Esophagus (tissue), 2 donors: ENCODE results near the gene ATL3. TPM values are rescaled to one million over a fixed set of nuclear protein-coding genes. Genes with fewer than 3 reads are reported as not detected.
A peak's percentile ranks its signal among the peaks of the same experiment; 100 is the strongest.
"Not testable (repeated sequence)": the region's sequence is repeated elsewhere in the genome, so short reads cannot be mapped to it uniquely, and the experiment has no call there.

ENCODE experiments used
- H3K27ac ChIP-seq, 2 donors: one replicate each; pipeline ENCODE4 v1.5.1; 2013; ENCODE audit warnings: low read depth in 2 of 2, mild to moderate bottlenecking in 2 of 2, inconsistent platforms in 1 of 2, low read length in 1 of 2, moderate library complexity in 1 of 2
- H3K27me3 ChIP-seq, 2 donors: one replicate each; pipeline ENCODE4 v1.6.1; 2013; ENCODE audit warnings: low read length in 2 of 2, control low read depth in 1 of 2, mild to moderate bottlenecking in 1 of 2; ENCODE audit not compliant: insufficient read depth in 2 of 2, control insufficient read depth in 1 of 2
- H3K36me3 ChIP-seq, 2 donors: one replicate each; pipeline ENCODE4 v1.6.1; 2013; ENCODE audit warnings: low read length in 1 of 2; ENCODE audit not compliant: control insufficient read depth in 2 of 2, insufficient read depth in 2 of 2
- H3K4me1 ChIP-seq, 2 donors: one replicate each; pipeline ENCODE4 v1.6.1; 2013; ENCODE audit warnings: low read length in 1 of 2; ENCODE audit not compliant: control insufficient read depth in 2 of 2, insufficient read depth in 2 of 2
- H3K4me3 ChIP-seq, 2 donors: one replicate each; pipeline ENCODE4 v1.5.1; 2013; ENCODE audit warnings: low read length in 2 of 2, mild to moderate bottlenecking in 2 of 2, low read depth in 1 of 2, moderate library complexity in 1 of 2
- H3K9me3 ChIP-seq, 2 donors: one replicate each; pipeline ENCODE4 v1.6.1; 2013; ENCODE audit warnings: mild to moderate bottlenecking in 2 of 2, low read depth in 1 of 2, low read length in 1 of 2, moderate library complexity in 1 of 2; ENCODE audit not compliant: control insufficient read depth in 2 of 2, insufficient read depth in 1 of 2
- WGBS, 2 donors: extraction: QIAGEN DNeasy Blood & Tissue Kit; methylation state at CpG; one replicate each; pipeline ENCODE4 v1.1.7; 2013; 5-methylcytosine and 5-hydroxymethylcytosine counted together
- polyA plus RNA-seq, 2 donors: library from polyadenylated mRNA; stranded (reverse); fragments of 200-250 nt; gene quantifications; one replicate each; pipeline ENCODE4 v1.2.3, GENCODE V29; 2013
- donor health status: healthy with polysubstance abuse.
- donor health status: Bipolar disorder and iron deficiency.

ATL3 gene
- polyA plus RNA-seq, 2 donors, result 13.7 to 16.9 TPM

DNA sequence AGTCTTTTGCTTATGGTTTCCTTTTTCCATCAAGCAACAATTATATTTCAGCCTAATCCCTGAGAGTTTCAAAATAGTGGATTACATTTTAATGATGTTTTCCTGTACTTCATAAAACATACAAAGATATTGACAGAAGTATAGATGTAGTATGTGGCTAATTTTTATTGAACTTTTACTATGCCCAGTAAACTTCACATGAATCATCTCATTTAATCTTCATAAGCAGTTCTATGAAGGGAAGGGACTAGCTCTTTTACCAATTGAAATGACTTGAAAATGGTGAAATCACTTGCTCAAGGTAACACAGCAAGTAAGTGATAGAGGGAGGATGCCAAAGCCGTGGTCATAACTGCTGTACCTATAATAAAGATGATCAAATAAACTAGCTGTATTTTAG, 37.6 kb upstream of the ATL3 start:
- no peaks in the 10 kb centered on the region for H3K36me3 ChIP-seq
- 90 to 100% methylated on average over 1 of the region's 1 CpG for WGBS, 2 donors
- H3K27ac ChIP-seq, result no peak overlapping the region
- H3K9me3 ChIP-seq, result no peaks in the 10 kb centered on the region
- no peaks in the 10 kb centered on the region for H3K27me3 ChIP-seq
- H3K4me3 ChIP-seq, result no peak overlapping the region
- H3K4me1 ChIP-seq, result peaks cover 0 to 4% of the 10 kb centered on the region in 2 donors

GRCh38 chr11:63705526-63705925, 34.4 kb upstream of the ATL3 start:
- Histone ChIP-seq H3K36me3 (no peaks in the 10 kb centered on the region), H3K4me1 (peaks cover 0 to 4% of the 10 kb centered on the region in 2 donors), H3K27ac (no peak overlapping the region), H3K27me3 (no peaks in the 10 kb centered on the region), H3K4me3 (no peak overlapping the region), H3K9me3 (no peaks in the 10 kb centered on the region)
- WGBS, 2 donors, result 43 to 46% methylated on average over 2 of the region's 2 CpGs

DNA sequence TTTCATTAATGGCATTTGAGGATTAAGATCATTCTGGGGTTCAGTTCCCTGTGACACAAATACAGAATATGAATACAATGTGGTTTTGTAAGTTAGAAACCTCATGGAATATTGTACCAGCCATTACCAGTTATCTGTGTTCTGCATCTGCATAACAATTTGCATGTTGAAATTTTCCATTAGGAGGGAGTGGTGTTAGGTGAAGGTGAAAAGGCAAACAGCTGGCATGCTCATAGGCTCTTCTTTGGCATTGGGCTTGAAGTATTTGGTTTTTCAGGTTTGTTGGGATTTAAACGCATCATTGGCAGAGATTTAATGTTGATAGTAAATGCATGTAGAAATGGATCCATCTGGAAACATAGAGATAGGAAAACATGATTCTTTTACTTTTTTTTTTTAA, 28.7 kb upstream of the ATL3 start:
- no peak overlapping the region for H3K4me3 ChIP-seq
- H3K36me3 ChIP-seq, result no peaks in the 10 kb centered on the region
- H3K9me3 ChIP-seq, result no peaks in the 10 kb centered on the region
- WGBS, 2 donors, result 54 to 60% methylated on average over 1 of the region's 1 CpG
- no peaks in the 10 kb centered on the region for H3K27me3 ChIP-seq
- H3K4me1 ChIP-seq, result no peaks in the 10 kb centered on the region
- peak overlapping the region in 1 of 2 donors; percentile 71 for H3K27ac ChIP-seq

GRCh38 chr11:63698976-63699733, 28.0 kb upstream of the ATL3 start:
- peak overlapping the region in 1 of 2 donors; percentile 71 for H3K27ac ChIP-seq
- WGBS, 2 donors, result 54 to 55% methylated on average over 11 of the region's 11 CpGs

DNA sequence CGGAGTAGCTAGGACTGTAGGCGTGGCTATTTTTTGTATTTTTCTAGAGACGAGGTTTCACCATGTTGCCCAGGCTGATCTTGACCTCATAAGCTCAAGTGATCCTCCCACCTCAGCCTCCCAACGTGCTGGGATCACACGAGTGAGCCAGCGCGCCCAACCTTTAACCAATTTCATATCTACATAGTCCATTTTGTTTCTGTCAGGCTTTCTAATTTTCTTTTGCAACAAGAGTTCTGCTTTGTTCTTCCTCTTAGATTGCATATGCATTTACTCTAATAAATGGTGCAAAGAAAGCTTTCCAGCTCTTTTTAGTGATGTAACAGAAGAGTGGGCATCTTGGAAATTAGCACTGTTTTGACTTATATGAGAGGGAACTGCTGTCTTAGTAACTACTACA, 23.4 kb upstream of the ATL3 start:
- 92 to 93% methylated on average over 7 of the region's 7 CpGs for WGBS, 2 donors
- no peak overlapping the region for H3K27ac ChIP-seq
- no peaks in the 10 kb centered on the region for H3K27me3 ChIP-seq
- no peaks in the 10 kb centered on the region for H3K36me3 ChIP-seq
- H3K9me3 ChIP-seq, result no peaks in the 10 kb centered on the region
- H3K4me1 ChIP-seq, result no peaks in the 10 kb centered on the region
- H3K4me3 ChIP-seq, result no peak overlapping the region

More at GRCh38 chr11:63698976-63699733, 28.0 kb upstream of the ATL3 start:
- Histone ChIP-seq H3K27me3 (no peaks in the 10 kb centered on the region), H3K36me3 (no peaks in the 10 kb centered on the region), H3K4me3 (no peak overlapping the region), H3K9me3 (no peaks in the 10 kb centered on the region), H3K4me1 (no peaks in the 10 kb centered on the region)

DNA sequence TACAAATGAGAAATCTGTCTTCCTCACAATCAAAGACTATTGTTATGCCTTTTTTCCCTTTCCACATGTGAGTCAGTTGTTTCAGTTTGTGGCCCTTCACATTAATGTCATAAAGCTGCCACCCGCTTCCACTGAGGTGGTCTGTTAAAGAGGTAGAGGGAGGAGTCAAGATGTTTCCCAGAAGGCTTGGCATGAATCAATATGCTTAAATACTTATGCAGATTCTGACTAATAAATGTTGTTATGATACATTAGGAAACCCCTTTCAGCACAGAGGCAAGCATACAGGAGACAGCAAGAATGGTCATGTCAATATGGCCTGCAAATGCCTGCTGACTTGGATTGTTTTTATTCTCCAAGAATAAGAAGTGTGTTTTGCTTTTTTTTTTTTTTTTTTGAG, 16.7 kb upstream of the ATL3 start:
- 41 to 71% methylated on average over 1 of the region's 1 CpG for WGBS, 2 donors
- Histone ChIP-seq H3K36me3 (no peaks in the 10 kb centered on the region), H3K4me3 (no peak overlapping the region), H3K4me1 (peaks cover 0 to 3% of the 10 kb centered on the region in 2 donors), H3K27ac (no peak overlapping the region), H3K9me3 (no peaks in the 10 kb centered on the region), H3K27me3 (no peaks in the 10 kb centered on the region)

- Histone ChIP-seq H3K36me3 (no peaks in the 10 kb centered on the region), H3K9me3 (no peaks in the 10 kb centered on the region), H3K4me1 (peaks cover 0 to 3% of the 10 kb centered on the region in 2 donors), H3K27ac (peak overlapping the region in 1 of 2 donors; percentile 13), H3K27me3 (no peaks in the 10 kb centered on the region), H3K4me3 (no peak overlapping the region)
- WGBS, 2 donors, result 43 to 47% methylated on average over 2 of the region's 2 CpGs
Measured at GRCh38 chr11:63686926-63687325, 15.8 kb upstream of the ATL3 start.

GRCh38 chr11:63685158-63685721, 14.1 kb upstream of the ATL3 start:
- H3K27me3 ChIP-seq, H3K4me1 ChIP-seq, H3K4me3 ChIP-seq, H3K9me3 ChIP-seq, H3K36me3 ChIP-seq, H3K27ac ChIP-seq: not testable (repeated sequence)
- 90 to 91% methylated on average over 7 of the region's 7 CpGs for WGBS, 2 donors

DNA sequence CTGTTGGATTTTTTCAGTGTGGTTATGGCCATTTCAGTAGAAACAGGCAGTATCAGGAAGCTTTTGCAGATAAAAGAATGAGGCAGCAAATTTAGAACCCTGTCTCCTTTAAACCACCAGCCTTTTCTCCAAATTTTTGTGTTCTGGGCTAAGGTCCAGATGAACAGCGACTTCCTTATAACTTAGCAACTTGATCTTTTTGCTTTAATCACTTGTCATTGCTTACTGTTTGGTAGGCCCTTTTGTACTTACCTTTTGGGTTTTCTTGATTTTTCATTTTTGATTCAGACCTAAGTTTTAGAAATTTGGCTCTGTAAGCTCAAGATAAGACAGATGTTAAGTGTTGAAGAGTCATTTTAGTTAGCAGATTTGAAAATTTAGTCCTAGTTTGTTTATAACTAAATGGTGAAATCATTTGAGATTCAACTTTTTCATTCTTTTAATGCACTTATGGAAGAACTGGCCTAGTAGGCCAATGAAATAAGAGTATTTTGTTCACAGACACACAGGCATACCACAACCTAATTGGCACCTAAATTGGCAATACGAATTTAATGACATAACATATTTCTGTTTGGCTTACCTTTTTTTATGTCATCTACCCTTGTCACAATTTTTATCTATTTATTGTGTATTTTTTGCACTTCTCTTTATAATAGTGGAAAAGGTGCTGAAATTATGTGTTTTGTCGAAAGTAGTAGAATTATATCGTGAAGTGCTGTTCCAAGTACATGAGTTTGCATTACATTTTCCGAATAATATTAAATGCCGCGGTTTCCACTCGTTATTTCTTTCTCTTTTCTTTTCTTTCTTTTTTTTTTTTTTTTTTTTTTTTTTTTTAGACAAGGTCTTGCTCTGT, 12.2 kb upstream of the ATL3 start:
- Histone ChIP-seq H3K36me3 (no peaks in the 10 kb centered on the region), H3K4me3 (peak overlapping the region in 1 of 2 donors; percentile 76), H3K27me3 (no peaks in the 10 kb centered on the region), H3K4me1 (peaks cover 0 to 3% of the 10 kb centered on the region in 2 donors), H3K9me3 (no peaks in the 10 kb centered on the region), H3K27ac (peak overlapping the region in 1 of 2 donors; percentile 14)
- WGBS, 2 donors, result 77% methylated on average over 8 of the region's 8 CpGs
